Gastroesophageal sphincter (tissue), 4 donors: ENCODE results near the gene NTMT1. TPM values are rescaled to one million over a fixed set of nuclear protein-coding genes. Genes with fewer than 3 reads are reported as not detected.

Source experiments
- ATAC-seq: fragments of 150-250 bp; one replicate; pipeline ENCODE4 v1.9.1; 2016; ENCODE audit warnings: mild to moderate bottlenecking, moderate library complexity
- H3K27ac ChIP-seq, 4 donors: fragments of 200-600 bp; sonication (generic) in 3 of 4; 1 replicate in 3 of 4; 2 replicates in 1 of 4; pipeline ENCODE4 v1.5.1; 2016 to 2019
- H3K27me3 ChIP-seq: fragments of 200-600 bp; sonication (generic); one replicate; pipeline ENCODE4 v1.5.1; 2019
- H3K36me3 ChIP-seq, 2 donors: fragments of 200-600 bp; sonication (generic); one replicate each; pipeline ENCODE4 v1.5.1; 2019; ENCODE audit warnings: control low read depth in 1 of 2
- H3K4me1 ChIP-seq, 3 donors: fragments of 200-600 bp; sonication (generic); 1 replicate in 2 of 3; 2 replicates in 1 of 3; pipeline ENCODE4 v1.5.1; 2016 to 2019; ENCODE audit warnings: control low read depth in 2 of 3
- H3K4me3 ChIP-seq, 2 donors: fragments of 200-600 bp; sonication (generic); one replicate each; pipeline ENCODE4 v1.5.1; 2019; ENCODE audit warnings: mild to moderate bottlenecking in 1 of 2, moderate library complexity in 1 of 2
- H3K9me3 ChIP-seq, 3 donors: fragments of 200-600 bp; sonication (generic); one replicate each; pipeline ENCODE4 v1.5.1; 2017 to 2019; ENCODE audit warnings: control low read depth in 2 of 3
- EP300 ChIP-seq: sonication (generic); formaldehyde crosslinking; IDR thresholded peaks from one replicate; pipeline ENCODE4 v1.6.1; 2017; ENCODE audit warnings: antibody characterized with exemption, mild to moderate bottlenecking
- POLR2A ChIP-seq, 2 donors: fragments of 450-650 bp; IDR thresholded peaks; one replicate each; pipeline ENCODE4 v1.6.1; 2017; ENCODE audit warnings: antibody characterized with exemption in 2 of 2, mild to moderate bottlenecking in 2 of 2, moderate library complexity in 1 of 2
- POLR2AphosphoS5 ChIP-seq: sonication (generic); formaldehyde crosslinking; IDR thresholded peaks from one replicate; pipeline ENCODE4 v1.6.1; 2017; ENCODE audit warnings: antibody characterized with exemption
- WGBS, 2 donors: methylation state at CpG; one replicate each; pipeline ENCODE4 v1.1.5; 2018; ENCODE audit warnings: low coverage in 1 of 2; 5-methylcytosine and 5-hydroxymethylcytosine counted together
- total RNA-seq, 4 donors: library from RNA; depleted of rRNA; stranded (reverse); fragments of >200 nt; gene quantifications; one replicate each; pipeline ENCODE4 v1.1.0, GENCODE V29; 2016
- TF ChIP-seq, protein P1 (sequence below), 4 experiments: fragments of 200-600 bp in 2 of 4; fragments of 450-650 bp in 2 of 4; sonication (generic) in 1 of 4; IDR thresholded peaks; one replicate each; pipeline ENCODE4 v1.5.1; 2017 to 2019; ENCODE audit warnings: antibody characterized with exemption in 4 of 4, mild to moderate bottlenecking in 2 of 4, moderate library complexity in 2 of 4

NTMT1 gene
- total RNA-seq, 4 donors from 2014 or later: 12.8 to 24.0 (median 21.8) TPM

DNA sequence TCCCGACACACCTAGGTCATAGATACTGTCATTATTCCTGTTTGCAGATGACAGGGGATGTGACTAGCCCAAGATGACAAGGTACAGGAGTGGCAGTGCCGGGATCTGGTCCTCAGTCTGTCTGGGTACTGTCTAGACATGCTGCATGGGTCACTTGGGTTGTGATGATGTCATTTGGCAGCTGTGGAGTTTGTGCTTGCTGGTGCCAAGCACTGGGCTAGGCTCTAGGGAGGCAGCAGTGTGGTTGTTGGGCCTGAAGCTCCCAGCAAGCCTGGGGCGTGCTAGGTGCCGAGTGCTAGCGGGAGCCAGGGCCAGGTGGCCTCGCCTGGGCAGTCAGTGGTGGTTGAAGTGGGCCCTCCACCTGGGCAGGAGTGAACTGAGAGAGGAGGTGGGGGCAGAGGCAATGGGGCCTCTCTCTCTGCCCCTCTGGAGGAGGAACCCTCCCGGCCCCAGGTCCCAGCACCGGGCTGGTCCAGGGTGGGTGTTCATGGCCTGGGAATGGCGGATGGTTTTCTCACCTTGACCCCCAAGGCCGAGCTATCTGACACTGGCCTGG is 24.8 kb downstream of the NTMT1 start:
- no peak overlapping the region for H3K4me3 ChIP-seq
- ATAC-seq: no peak
- peaks cover 0 to 12% (median 0%) of the 10 kb centered on the region in 3 donors for H3K4me1 ChIP-seq
- H3K9me3 ChIP-seq: no peaks in the 10 kb centered on the region
- H3K27me3 ChIP-seq: no peaks in the 10 kb centered on the region
- no peaks in the 10 kb centered on the region for H3K36me3 ChIP-seq
- no peak overlapping the region for H3K27ac ChIP-seq
- no peak for TF ChIP-seq EP300
- TF ChIP-seq, protein P1, sequence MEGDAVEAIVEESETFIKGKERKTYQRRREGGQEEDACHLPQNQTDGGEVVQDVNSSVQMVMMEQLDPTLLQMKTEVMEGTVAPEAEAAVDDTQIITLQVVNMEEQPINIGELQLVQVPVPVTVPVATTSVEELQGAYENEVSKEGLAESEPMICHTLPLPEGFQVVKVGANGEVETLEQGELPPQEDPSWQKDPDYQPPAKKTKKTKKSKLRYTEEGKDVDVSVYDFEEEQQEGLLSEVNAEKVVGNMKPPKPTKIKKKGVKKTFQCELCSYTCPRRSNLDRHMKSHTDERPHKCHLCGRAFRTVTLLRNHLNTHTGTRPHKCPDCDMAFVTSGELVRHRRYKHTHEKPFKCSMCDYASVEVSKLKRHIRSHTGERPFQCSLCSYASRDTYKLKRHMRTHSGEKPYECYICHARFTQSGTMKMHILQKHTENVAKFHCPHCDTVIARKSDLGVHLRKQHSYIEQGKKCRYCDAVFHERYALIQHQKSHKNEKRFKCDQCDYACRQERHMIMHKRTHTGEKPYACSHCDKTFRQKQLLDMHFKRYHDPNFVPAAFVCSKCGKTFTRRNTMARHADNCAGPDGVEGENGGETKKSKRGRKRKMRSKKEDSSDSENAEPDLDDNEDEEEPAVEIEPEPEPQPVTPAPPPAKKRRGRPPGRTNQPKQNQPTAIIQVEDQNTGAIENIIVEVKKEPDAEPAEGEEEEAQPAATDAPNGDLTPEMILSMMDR (IDR thresholded peaks at IDR 0.05): no peak
- TF ChIP-seq POLR2A (IDR thresholded peaks at IDR 0.05): no peak
- TF ChIP-seq POLR2AphosphoS5: no peak
- 100% methylated on average over 2 of the region's 10 CpGs; no CpG with 5 or more reads in 1 of the 2 donors for WGBS, 2 donors

DNA sequence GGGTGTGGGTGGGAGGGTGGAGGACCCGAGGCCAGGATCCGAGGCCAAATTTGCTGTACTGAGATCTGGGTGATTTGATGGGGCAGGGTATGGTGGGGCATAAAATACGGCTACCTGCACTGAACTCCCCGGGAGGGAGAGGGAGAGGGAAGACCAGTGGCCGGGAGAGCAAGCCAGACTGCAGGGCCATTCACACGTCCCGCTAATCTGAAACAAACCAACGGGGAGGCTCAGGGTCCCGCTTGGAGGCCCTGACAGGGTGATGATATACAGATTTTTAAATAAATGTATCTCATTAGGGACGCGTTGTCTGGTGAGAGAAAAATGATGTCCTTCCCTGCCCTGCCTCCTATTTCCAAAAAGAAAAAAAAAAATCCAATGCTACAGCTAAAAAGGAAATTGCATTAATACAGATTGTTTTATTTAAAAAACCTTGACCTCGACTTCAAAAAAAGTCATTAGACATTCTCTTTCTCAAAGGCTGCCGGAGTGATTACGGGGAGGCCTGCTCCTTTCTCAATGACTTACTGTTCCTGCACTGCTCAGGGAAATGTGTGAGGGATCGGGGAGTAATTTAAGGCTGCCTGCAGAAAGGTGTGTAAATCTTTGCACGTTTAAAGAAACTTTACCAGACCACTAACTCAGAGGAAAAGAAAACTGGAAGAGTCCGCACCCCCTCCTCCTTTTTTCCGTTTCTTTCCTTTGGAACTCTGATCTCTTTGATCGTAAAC is 28.0 kb downstream of the NTMT1 start:
- H3K4me3 ChIP-seq: no peak overlapping the region
- H3K4me1 ChIP-seq: peaks cover 0 to 12% (median 0%) of the 10 kb centered on the region in 3 donors
- H3K27ac ChIP-seq: peak overlapping the region in 1 of 4 donors; percentile 1
- TF ChIP-seq, protein P1 (IDR thresholded peaks at IDR 0.05): no peak
- TF ChIP-seq POLR2A (IDR thresholded peaks at IDR 0.05): no peak
- no peak for TF ChIP-seq EP300
- no peak for TF ChIP-seq POLR2AphosphoS5
- no peaks in the 10 kb centered on the region for H3K36me3 ChIP-seq
- no peak for ATAC-seq
- H3K27me3 ChIP-seq: no peaks in the 10 kb centered on the region
- WGBS, 2 donors: 41 to 57% methylated on average over 11 to 19 of the region's 19 CpGs
- H3K9me3 ChIP-seq: no peaks in the 10 kb centered on the region

DNA sequence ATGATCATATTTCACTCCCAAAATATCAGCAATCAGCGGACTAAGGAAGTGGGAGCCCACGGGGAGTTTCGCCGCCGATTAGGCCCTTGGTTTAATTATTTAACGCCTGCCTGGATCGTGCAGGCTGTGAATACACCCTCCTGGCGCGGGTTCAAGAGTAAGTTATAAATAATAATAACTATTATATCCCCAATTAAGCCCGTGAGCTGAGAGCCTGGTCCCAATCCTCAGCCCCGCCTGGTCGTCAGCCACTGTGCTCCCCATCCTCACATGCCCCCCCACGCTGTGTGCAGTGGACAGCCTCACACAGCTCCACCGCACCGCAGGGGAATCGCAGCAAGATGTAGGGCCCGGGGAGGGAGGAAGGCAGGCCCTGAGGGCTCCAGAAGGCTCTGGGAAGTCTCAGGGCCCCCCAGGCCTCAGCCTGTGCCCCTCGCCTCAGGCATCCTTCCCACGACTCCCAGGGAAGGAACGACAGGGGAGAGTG is 28.6 kb downstream of the NTMT1 start:
- no peak for ATAC-seq
- WGBS, 2 donors: 51 to 83% methylated on average over 7 of the region's 20 CpGs
- no peaks in the 10 kb centered on the region for H3K36me3 ChIP-seq
- no peaks in the 10 kb centered on the region for H3K27me3 ChIP-seq
- H3K4me3 ChIP-seq: no peak overlapping the region
- H3K9me3 ChIP-seq: no peaks in the 10 kb centered on the region
- peak overlapping the region in 1 of 4 donors; percentile 1 for H3K27ac ChIP-seq
- TF ChIP-seq POLR2AphosphoS5: no peak
- TF ChIP-seq, protein P1 (IDR thresholded peaks at IDR 0.05): no peak
- TF ChIP-seq EP300: no peak
- peaks cover 0 to 12% (median 0%) of the 10 kb centered on the region in 3 donors for H3K4me1 ChIP-seq

DNA sequence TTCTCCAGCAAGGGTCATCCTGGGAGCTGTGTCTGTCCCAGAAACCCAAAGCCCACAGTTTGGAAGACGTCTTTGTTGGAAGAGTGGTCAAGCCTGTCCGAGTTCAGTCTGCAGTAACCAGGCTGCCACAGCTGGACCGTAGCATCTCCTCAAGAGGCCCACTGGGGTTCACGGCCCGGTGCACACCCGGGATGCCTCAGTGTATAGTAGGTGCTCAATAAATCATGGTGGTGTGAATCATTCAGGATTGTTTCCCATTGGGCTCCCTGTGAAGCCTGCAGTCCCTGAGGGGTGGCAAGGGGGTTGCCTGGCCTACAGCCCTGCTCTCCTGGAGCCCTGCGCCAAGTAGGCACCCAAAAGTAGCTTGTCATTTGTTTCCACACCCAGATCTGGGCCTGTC is 29.2 kb downstream of the NTMT1 start:
- H3K9me3 ChIP-seq: no peaks in the 10 kb centered on the region
- peaks cover 0 to 12% (median 0%) of the 10 kb centered on the region in 3 donors for H3K4me1 ChIP-seq
- no peaks in the 10 kb centered on the region for H3K36me3 ChIP-seq
- 100% methylated on average over 3 of the region's 7 CpGs; no CpG with 5 or more reads in 1 of the 2 donors for WGBS, 2 donors
- no peak for ATAC-seq
- H3K27ac ChIP-seq: no peak overlapping the region
- H3K4me3 ChIP-seq: no peak overlapping the region
- no peaks in the 10 kb centered on the region for H3K27me3 ChIP-seq
- TF ChIP-seq POLR2AphosphoS5 (no peak), EP300 (no peak), POLR2A (IDR thresholded peaks at IDR 0.05) (no peak)
- TF ChIP-seq, protein P1 (IDR thresholded peaks at IDR 0.05): no peak

DNA sequence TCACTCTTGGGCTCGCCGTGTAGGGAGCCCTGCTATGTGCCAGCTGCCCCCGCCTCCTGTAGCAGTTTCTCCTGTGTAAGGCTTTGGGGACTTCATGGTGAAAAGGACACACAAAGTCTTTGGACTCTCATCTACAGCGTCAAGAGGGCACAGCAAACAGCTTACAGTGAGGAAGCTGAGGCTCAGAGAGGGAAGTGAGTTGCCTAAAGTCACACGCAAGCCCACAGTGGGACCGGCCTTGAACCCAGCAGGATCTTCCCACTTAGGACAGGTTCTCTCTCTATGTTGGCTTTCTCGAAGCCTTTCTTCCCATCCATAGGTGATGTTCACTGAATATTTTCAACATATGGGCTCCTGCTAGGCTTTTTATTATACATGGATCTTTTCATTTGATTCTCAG is 29.7 kb downstream of the NTMT1 start:
- no peak for ATAC-seq
- Histone ChIP-seq H3K27me3 (no peaks in the 10 kb centered on the region), H3K9me3 (no peaks in the 10 kb centered on the region), H3K4me3 (no peak overlapping the region), H3K36me3 (no peaks in the 10 kb centered on the region), H3K4me1 (peaks cover 0 to 12% (median 0%) of the 10 kb centered on the region in 3 donors), H3K27ac (no peak overlapping the region)
- 91 to 100% methylated on average over 2 to 4 of the region's 7 CpGs for WGBS, 2 donors
- no peak for TF ChIP-seq POLR2AphosphoS5
